Stimulated activated memory B cell treated with anti-CD40 and anti-IgM and Interleukin-4, amounts not matched to agents 10 μg/mL and 1 μg/mL and 100 μg/mL, for 72 hours (primary cell): ENCODE results near the gene C12orf57.

ENCODE experiments used
- ATAC-seq: fragments of 150-1000 bp; cut with Tn5 transposase; 2 replicates; pipeline ENCODE4 v1.10.0; 2021
- H3K27ac Mint-ChIP-seq: one replicate; pipeline ENCODE4 v1.8.0; 2022; ENCODE audit warnings: mild to moderate bottlenecking, mixed read lengths
- H3K27me3 Mint-ChIP-seq: one replicate; pipeline ENCODE4 v1.8.0; 2022; ENCODE audit warnings: mixed read lengths
- H3K36me3 Mint-ChIP-seq: one replicate; pipeline ENCODE4 v1.8.0; 2022; ENCODE audit warnings: mixed read lengths
- H3K4me1 Mint-ChIP-seq: one replicate; pipeline ENCODE4 v1.8.0; 2022; ENCODE audit warnings: mixed read lengths
- H3K4me3 Mint-ChIP-seq: one replicate; pipeline ENCODE4 v1.8.0; 2022; ENCODE audit warnings: mild to moderate bottlenecking, moderate library complexity, mixed read lengths
- H3K9me3 Mint-ChIP-seq: one replicate; pipeline ENCODE4 v1.8.0; 2022; ENCODE audit warnings: mixed read lengths

C12orf57 gene

GRCh38 chr12:6952863-6953441, 9.1 kb downstream of the C12orf57 start:
- peaks cover 59% of the 10 kb centered on the region for H3K36me3 Mint-ChIP-seq
- peak overlapping the region; percentile 98 for H3K27ac Mint-ChIP-seq
- H3K27me3 Mint-ChIP-seq, result no peaks in the 10 kb centered on the region
- no peaks in the 10 kb centered on the region for H3K9me3 Mint-ChIP-seq
- H3K4me1 Mint-ChIP-seq, result peaks cover 88% of the 10 kb centered on the region
- no peak for ATAC-seq
- H3K4me3 Mint-ChIP-seq, result peak overlapping the region; percentile 96

GRCh38 chr12:6953442-6954315, 9.9 kb downstream of the C12orf57 start:
- Mint-ChIP-seq H3K9me3 (no peaks in the 10 kb centered on the region), H3K4me3 (peak overlapping the region; percentile 96), H3K36me3 (peaks cover 65% of the 10 kb centered on the region), H3K27me3 (no peaks in the 10 kb centered on the region), H3K4me1 (peaks cover 88% of the 10 kb centered on the region), H3K27ac (peak overlapping the region; percentile 98)
- ATAC-seq, result peak; percentile 68

DNA sequence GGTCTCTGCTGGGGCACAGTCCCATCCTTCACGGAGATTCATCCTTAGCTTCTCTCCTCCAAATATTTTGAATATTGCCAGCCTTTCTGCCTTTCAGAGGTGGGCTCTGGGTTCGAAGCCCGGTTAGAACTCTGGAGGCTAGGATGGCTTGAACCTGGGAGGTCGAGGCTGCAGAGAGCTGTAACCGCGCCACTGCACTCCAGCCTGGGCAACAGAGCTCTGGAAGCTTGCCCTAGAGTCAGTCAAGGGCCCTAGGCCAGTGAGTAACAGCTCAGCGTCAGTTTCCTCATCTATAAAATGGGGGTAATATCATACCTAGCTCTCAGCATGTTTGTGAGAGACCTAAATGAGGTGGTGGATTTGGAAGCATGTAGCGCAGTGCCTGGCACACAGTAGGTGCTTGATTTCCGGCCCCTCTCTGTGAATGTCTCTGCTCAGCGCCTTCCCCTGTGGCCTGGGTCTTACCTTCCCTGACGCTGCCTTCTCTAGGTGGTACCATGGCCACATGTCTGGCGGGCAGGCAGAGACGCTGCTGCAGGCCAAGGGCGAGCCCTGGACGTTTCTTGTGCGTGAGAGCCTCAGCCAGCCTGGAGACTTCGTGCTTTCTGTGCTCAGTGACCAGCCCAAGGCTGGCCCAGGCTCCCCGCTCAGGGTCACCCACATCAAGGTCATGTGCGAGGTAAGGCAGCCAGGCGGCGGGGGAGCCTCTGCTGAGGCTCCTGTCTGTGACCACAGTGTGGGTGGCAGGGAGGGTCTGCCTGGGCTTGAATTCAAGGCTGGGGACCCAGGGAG, 10.7 kb downstream of the C12orf57 start:
- Mint-ChIP-seq H3K4me3 (peak overlapping the region; percentile 96), H3K4me1 (peaks cover 88% of the 10 kb centered on the region), H3K36me3 (peaks cover 73% of the 10 kb centered on the region), H3K27me3 (no peaks in the 10 kb centered on the region), H3K9me3 (no peaks in the 10 kb centered on the region), H3K27ac (peak overlapping the region; percentile 98)
- no peak for ATAC-seq

DNA sequence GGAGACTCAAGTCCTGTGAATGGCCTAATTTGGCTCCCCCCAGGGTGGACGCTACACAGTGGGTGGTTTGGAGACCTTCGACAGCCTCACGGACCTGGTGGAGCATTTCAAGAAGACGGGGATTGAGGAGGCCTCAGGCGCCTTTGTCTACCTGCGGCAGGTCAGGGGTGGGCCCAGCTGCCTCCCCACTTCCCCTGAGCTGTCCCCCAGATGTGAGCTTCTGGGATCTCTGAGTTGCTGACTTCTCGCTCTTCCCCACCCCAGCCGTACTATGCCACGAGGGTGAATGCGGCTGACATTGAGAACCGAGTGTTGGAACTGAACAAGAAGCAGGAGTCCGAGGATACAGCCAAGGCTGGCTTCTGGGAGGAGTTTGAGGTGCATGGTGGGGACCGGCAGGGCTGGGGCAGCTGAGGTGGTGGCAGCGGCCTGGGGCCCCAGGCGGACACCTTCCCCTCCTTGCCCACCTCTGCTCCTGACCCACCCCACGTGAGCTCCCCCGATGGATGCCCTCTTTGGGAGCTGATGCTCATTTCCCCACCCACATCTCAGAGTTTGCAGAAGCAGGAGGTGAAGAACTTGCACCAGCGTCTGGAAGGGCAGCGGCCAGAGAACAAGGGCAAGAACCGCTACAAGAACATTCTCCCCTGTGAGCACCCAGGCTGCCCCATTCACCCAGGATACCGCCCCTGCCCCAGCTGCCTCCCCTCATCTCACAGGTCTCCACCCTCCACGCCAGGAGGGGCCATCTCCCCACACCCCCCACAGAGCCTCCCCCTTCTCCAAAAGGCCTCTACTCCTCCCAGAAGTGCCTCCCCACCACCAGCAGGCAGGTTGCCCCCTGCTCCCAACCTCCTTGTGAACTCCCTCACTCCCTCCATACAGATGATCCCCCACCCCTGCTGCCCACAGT, 11.5 kb downstream of the C12orf57 start:
- Mint-ChIP-seq H3K27me3 (no peaks in the 10 kb centered on the region), H3K36me3 (peaks cover 80% of the 10 kb centered on the region), H3K4me3 (peak overlapping the region; percentile 96), H3K27ac (peak overlapping the region; percentile 98), H3K9me3 (no peaks in the 10 kb centered on the region), H3K4me1 (peaks cover 88% of the 10 kb centered on the region)
- no peak for ATAC-seq

- no peak for ATAC-seq
- Mint-ChIP-seq H3K27ac (peak overlapping the region; percentile 98), H3K9me3 (no peaks in the 10 kb centered on the region), H3K4me1 (peaks cover 88% of the 10 kb centered on the region), H3K36me3 (peaks cover 83% of the 10 kb centered on the region), H3K4me3 (peak overlapping the region; percentile 96), H3K27me3 (no peaks in the 10 kb centered on the region)
These were observed 12.4 kb downstream of the C12orf57 start for GRCh38 chr12:6956021-6956727.

DNA sequence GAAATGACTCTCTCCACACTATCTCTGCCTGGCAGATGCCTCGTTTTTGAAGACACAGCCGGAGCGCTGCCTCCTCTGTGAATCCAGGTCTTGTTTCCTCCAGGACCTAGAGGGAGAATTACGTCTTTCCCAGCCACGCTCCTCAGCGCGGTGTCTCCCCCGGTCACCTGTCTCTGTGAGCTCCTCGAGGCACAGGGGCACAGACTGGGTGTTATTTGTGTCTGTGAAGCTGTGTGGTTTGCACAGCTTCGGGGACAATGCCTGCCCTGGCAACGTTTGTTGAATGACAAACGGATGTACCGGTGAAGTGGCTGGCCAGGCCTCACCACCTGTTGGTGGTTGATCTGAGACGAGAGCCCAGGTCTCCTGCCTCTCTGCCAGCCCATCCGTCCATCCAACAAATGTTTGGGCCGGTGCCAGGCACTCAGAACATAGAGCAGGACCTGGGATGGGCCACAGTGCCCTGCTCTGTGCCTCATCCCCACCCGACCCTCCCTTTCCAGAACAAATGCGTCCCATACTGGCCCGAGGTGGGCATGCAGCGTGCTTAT, 13.4 kb downstream of the C12orf57 start:
- H3K36me3 Mint-ChIP-seq, result peaks cover 76% of the 10 kb centered on the region
- peak overlapping the region; percentile 98 for H3K27ac Mint-ChIP-seq
- no peaks in the 10 kb centered on the region for H3K9me3 Mint-ChIP-seq
- peak overlapping the region; percentile 96 for H3K4me3 Mint-ChIP-seq
- no peaks in the 10 kb centered on the region for H3K27me3 Mint-ChIP-seq
- ATAC-seq, result no peak
- H3K4me1 Mint-ChIP-seq, result peaks cover 98% of the 10 kb centered on the region

DNA sequence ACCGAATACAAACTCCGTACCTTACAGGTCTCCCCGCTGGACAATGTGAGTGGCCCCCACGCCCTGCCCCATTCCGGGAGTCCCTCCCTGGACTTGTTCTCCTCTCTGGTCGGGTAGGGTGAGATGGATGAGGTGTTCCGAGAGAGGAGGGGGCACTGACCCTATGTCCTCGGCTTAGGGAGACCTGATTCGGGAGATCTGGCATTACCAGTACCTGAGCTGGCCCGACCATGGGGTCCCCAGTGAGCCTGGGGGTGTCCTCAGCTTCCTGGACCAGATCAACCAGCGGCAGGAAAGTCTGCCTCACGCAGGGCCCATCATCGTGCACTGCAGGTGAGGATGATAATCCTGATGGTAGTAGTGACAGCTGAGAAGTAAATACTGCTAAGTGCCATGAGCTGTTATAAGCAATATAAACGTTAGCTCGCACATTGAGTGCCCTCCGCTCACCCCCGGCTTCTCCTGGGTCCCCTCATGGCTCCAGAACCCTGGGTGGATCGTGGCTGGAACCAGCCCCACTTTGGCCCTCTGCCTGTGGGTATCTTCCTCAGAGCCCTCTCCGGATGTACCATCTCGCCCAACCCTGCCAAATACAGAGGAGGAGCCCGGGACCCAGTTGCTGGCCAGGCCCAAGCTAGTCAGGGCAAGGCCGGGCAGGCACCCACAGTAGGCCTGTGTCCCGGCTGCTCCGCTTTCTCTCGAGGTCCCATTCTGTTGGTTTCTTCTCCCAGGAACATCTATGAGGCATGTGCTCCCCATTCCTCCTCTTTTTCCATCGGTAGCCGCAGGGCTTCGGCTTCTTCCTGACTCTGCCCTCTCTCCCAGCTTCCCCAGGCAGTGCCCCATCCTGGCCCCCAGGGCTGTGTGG, 14.2 kb downstream of the C12orf57 start:
- no peak for ATAC-seq
- peaks cover 99% of the 10 kb centered on the region for H3K4me1 Mint-ChIP-seq
- no peaks in the 10 kb centered on the region for H3K27me3 Mint-ChIP-seq
- H3K4me3 Mint-ChIP-seq, result peak overlapping the region; percentile 96
- H3K9me3 Mint-ChIP-seq, result no peaks in the 10 kb centered on the region
- peak overlapping the region; percentile 98 for H3K27ac Mint-ChIP-seq
- peaks cover 68% of the 10 kb centered on the region for H3K36me3 Mint-ChIP-seq

DNA sequence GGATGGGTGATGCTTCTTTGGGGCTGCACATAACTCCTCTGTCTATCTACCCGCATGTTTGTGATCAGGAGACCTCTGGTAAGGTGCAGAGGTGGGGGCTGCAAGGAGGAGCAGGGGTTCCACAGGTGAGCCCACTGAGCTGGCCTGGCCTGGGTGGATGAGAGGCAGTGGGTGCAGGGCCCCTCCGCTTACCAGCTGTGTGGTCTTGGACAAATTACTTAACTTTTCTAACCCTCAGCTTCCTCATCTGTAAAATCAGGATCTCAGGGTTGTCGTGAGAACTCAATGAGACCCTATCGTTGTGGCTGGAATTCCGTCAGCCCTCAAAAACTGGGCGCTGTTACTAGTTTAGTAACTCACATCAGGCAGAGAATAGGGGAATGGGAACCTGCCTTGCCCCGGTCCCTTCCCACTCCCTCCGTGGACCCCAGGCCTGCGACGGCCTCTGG, 14.8 kb downstream of the C12orf57 start:
- no peak for ATAC-seq
- peak overlapping the region; percentile 96 for H3K4me3 Mint-ChIP-seq
- H3K4me1 Mint-ChIP-seq, result peaks cover 96% of the 10 kb centered on the region
- no peaks in the 10 kb centered on the region for H3K27me3 Mint-ChIP-seq
- peaks cover 62% of the 10 kb centered on the region for H3K36me3 Mint-ChIP-seq
- peak overlapping the region; percentile 98 for H3K27ac Mint-ChIP-seq
- H3K9me3 Mint-ChIP-seq, result no peaks in the 10 kb centered on the region

DNA sequence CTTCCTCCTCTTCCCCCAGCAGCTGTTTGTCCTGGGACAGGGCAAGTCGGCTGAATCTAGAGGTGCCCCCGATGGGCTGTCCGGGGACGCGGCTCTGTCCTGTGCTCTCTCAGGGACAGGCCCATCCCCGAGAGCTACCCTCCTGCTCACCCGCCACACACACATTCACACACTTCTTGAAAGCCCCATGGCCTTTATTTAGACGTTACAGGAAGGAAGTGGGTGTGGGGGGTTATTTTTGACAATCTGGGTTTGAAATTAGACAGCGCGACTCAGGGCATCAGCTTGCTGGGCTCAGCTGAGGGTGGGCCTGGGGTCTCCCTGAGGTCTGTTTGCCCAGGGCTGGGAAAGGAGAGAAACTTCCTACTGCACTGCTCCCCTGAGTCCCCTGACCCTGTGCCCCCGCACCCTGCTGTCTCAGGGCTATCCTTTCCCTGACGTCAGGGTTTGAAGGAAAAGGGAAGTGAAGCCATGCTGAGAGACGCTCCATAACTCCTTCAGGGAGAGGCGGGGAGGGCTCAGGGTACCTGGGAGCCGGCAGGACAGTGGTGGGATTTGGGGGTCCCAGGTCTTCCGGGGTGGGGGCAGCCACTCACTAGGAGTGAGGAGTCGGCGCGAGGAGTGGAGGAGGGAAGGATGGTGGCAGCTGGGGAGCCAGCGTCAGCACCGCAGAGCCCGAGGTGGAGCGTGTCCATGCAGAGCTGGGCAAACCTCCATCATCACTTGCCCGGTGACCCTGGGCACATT, 15.4 kb downstream of the C12orf57 start:
- peak overlapping the region; percentile 98 for H3K27ac Mint-ChIP-seq
- peaks cover 91% of the 10 kb centered on the region for H3K4me1 Mint-ChIP-seq
- no peaks in the 10 kb centered on the region for H3K27me3 Mint-ChIP-seq
- ATAC-seq, result peak; percentile 80
- H3K9me3 Mint-ChIP-seq, result no peaks in the 10 kb centered on the region
- H3K4me3 Mint-ChIP-seq, result peak overlapping the region; percentile 96
- peaks cover 56% of the 10 kb centered on the region for H3K36me3 Mint-ChIP-seq

- Mint-ChIP-seq H3K4me3 (peak overlapping the region; percentile 96), H3K4me1 (peaks cover 91% of the 10 kb centered on the region), H3K27me3 (no peaks in the 10 kb centered on the region), H3K9me3 (no peaks in the 10 kb centered on the region), H3K36me3 (peaks cover 48% of the 10 kb centered on the region), H3K27ac (peak overlapping the region; percentile 98)
- no peak for ATAC-seq
These were observed 16.2 kb downstream of the C12orf57 start for GRCh38 chr12:6959805-6960592.

DNA sequence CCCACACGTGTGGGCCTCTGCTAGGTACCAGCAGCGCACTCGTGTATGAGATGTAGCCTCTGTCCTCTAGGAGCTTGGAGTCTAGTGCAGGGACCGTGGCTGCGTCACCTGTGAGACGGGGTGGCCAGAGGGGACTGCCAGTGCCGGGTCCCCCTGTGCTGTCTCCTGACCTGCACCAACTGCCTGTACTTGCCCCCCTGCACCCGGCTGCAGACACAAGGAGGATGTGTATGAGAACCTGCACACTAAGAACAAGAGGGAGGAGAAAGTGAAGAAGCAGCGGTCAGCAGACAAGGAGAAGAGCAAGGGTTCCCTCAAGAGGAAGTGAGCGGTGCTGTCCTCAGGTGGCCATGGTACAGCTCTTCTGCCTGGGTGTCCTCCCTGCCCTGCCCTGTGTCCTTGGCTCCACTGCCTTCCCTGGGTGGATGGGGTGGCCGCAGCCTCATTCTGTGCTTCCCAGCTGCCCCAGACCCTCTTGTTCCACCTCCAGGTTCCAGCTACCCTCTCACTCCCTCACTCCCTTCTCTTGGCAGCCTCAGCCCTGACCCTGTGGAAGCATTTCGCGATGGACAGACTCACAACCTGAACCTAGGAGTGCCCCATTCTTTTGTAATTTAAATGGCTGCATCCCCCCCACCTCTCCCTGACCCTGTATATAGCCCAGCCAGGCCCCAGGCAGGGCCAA, 16.9 kb downstream of the C12orf57 start:
- peak overlapping the region; percentile 96 for H3K4me3 Mint-ChIP-seq
- H3K36me3 Mint-ChIP-seq, result peaks cover 48% of the 10 kb centered on the region
- H3K27ac Mint-ChIP-seq, result peak overlapping the region; percentile 98
- no peaks in the 10 kb centered on the region for H3K9me3 Mint-ChIP-seq
- peak; percentile 49 for ATAC-seq
- no peaks in the 10 kb centered on the region for H3K27me3 Mint-ChIP-seq
- peaks cover 91% of the 10 kb centered on the region for H3K4me1 Mint-ChIP-seq
